Measurements from ENCODE around the gene MSMB.

Gene MSMB

DNA sequence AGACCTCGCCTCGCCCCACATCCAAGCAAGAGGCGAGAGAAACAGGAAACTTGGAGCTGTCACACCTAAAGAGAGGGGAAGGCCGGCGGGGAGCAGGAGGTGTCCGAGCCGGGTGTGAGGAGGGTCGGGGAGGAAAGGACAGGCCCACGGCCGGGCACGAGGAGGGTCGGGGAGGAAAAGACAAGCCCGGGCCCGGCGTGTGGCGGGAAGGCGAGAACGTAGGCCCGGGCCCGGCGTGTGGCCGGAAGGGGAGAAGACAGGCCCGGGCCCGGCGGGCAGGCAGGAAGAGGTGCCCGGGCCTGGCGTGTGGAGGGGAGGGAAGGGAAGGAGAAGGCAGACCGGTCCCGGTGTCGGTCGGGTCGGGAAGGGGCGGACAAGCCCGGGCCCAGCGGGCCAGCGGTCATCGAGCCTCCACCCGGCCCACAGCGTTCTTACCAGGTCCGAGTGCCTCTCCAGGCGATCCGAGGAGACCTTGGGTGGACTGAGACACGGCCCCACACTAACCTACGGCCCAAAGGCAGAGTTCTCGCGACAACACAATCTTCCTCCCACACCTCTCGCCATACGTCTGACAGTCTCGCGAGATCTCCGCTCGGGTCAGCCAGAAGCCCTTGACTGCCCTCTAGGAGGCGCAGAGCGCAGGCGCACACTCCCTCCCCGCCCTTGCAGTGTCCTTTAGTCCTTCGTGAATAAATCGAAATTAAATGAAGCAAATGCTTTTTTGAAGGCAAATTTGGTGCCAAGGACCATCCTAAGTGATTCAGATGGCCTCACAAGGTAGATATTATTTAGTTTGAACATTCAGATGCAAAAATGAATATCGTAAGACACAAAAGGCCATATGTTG lies 15.8 kb downstream of the MSMB start, which contains the start of gene NCOA4 (continued):
- TF ChIP-seq SP2 (tag by site-specific recombination; IDR thresholded peaks at IDR 0.05) (peak; percentile 69), SCRT2 (tag by site-specific recombination; IDR thresholded peaks at IDR 0.05) (no peak), ZNF600 (tag by site-specific recombination; IDR thresholded peaks at IDR 0.05) (peak; percentile 91), ZEB2 (tag by site-specific recombination; IDR thresholded peaks at IDR 0.05) (no peak; the same call in 1 of the 2 replicates), PRDM1 (tag by site-specific recombination; IDR thresholded peaks at IDR 0.05) (no peak), ZNF311 (tag by site-specific recombination; IDR thresholded peaks at IDR 0.05; ENCODE audit: borderline replicate concordance) (no peak), ZFHX2 (tag by site-specific recombination; conservative IDR thresholded peaks at IDR 0.05) (peak; percentile 80), ZNF391 (tag by site-specific recombination; IDR thresholded peaks at IDR 0.05; ENCODE audit: borderline replicate concordance, low read depth) (peak; percentile 56; the same call in 1 of the 2 replicates), HOXA7 (CRISPR knock-in tag; IDR thresholded peaks at IDR 0.05; ENCODE audit: borderline replicate concordance) (no peak), ZNF776 (tag by site-specific recombination; IDR thresholded peaks at IDR 0.05; ENCODE audit: borderline replicate concordance) (no peak), ZNF335 (tag by site-specific recombination; conservative IDR thresholded peaks at IDR 0.05) (peak; percentile 99), WT1 (tag by site-specific recombination; IDR thresholded peaks at IDR 0.05) (0 out of 2 replicates have a peak, but pooled peaks have one; percentile 18), BCL11B (tag by site-specific recombination; IDR thresholded peaks at IDR 0.05; ENCODE audit: low read depth) (0 out of 2 replicates have a peak, but pooled peaks have one; percentile 75), ZNF549 (tag by site-specific recombination; IDR thresholded peaks at IDR 0.05) (no peak), SP3 (tag by site-specific recombination; IDR thresholded peaks at IDR 0.05) (peak; percentile 54), KLF9 (tag by site-specific recombination; IDR thresholded peaks at IDR 0.05; ENCODE audit: low read depth) (peak; percentile 45; the same call in 1 of the 2 replicates), ZNF48 (tag by site-specific recombination; IDR thresholded peaks at IDR 0.05) (no peak), ZNF169 (tag by site-specific recombination; IDR thresholded peaks at IDR 0.05) (no peak), ZNF548 (tag by site-specific recombination; IDR thresholded peaks at IDR 0.05) (no peak), ZNF146 (tag by site-specific recombination; IDR thresholded peaks at IDR 0.05) (peak; percentile 71), ZNF138 (tag by site-specific recombination; IDR thresholded peaks at IDR 0.05; ENCODE audit: borderline replicate concordance) (no peak), KLF1 (tag by site-specific recombination; IDR thresholded peaks at IDR 0.05) (peak; percentile 18), GLI2 (tag by site-specific recombination; IDR thresholded peaks at IDR 0.05; ENCODE audit: borderline replicate concordance, low read depth) (no peak), KLF10 (tag by site-specific recombination; IDR thresholded peaks at IDR 0.05) (no peak), ZNF404 (tag by site-specific recombination; IDR thresholded peaks at IDR 0.05) (no peak), ZNF23 (tag by site-specific recombination; IDR thresholded peaks at IDR 0.05; ENCODE audit: borderline replicate concordance) (no peak)
- TF ChIP-seq, protein P1, sequence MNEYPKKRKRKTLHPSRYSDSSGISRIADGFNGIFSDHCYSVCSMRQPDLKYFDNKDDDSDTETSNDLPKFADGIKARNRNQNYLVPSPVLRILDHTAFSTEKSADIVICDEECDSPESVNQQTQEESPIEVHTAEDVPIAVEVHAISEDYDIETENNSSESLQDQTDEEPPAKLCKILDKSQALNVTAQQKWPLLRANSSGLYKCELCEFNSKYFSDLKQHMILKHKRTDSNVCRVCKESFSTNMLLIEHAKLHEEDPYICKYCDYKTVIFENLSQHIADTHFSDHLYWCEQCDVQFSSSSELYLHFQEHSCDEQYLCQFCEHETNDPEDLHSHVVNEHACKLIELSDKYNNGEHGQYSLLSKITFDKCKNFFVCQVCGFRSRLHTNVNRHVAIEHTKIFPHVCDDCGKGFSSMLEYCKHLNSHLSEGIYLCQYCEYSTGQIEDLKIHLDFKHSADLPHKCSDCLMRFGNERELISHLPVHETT (tag by site-specific recombination; IDR thresholded peaks at IDR 0.05): peak; percentile 78
- TF ChIP-seq, protein P2, sequence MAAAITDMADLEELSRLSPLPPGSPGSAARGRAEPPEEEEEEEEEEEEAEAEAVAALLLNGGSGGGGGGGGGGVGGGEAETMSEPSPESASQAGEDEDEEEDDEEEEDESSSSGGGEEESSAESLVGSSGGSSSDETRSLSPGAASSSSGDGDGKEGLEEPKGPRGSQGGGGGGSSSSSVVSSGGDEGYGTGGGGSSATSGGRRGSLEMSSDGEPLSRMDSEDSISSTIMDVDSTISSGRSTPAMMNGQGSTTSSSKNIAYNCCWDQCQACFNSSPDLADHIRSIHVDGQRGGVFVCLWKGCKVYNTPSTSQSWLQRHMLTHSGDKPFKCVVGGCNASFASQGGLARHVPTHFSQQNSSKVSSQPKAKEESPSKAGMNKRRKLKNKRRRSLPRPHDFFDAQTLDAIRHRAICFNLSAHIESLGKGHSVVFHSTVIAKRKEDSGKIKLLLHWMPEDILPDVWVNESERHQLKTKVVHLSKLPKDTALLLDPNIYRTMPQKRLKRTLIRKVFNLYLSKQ (tag by site-specific recombination; IDR thresholded peaks at IDR 0.05; ENCODE audit: borderline replicate concordance): no peak
- TF ChIP-seq, protein P3, sequence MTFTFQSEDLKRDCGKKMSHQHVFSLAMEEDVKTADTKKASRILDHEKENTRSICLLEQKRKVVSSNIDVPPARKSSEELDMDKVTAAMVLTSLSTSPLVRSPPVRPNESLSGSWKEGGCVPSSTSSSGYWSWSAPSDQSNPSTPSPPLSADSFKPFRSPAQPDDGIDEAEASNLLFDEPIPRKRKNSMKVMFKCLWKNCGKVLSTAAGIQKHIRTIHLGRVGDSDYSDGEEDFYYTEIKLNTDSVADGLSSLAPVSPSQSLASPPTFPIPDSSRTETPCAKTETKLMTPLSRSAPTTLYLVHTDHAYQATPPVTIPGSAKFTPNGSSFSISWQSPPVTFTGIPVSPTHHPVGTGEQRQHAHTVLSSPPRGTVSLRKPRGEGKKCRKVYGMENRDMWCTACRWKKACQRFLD (tag by site-specific recombination; IDR thresholded peaks at IDR 0.05): no peak
- TF ChIP-seq, protein P4, sequence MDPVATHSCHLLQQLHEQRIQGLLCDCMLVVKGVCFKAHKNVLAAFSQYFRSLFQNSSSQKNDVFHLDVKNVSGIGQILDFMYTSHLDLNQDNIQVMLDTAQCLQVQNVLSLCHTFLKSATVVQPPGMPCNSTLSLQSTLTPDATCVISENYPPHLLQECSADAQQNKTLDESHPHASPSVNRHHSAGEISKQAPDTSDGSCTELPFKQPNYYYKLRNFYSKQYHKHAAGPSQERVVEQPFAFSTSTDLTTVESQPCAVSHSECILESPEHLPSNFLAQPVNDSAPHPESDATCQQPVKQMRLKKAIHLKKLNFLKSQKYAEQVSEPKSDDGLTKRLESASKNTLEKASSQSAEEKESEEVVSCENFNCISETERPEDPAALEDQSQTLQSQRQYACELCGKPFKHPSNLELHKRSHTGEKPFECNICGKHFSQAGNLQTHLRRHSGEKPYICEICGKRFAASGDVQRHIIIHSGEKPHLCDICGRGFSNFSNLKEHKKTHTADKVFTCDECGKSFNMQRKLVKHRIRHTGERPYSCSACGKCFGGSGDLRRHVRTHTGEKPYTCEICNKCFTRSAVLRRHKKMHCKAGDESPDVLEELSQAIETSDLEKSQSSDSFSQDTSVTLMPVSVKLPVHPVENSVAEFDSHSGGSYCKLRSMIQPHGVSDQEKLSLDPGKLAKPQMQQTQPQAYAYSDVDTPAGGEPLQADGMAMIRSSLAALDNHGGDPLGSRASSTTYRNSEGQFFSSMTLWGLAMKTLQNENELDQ (tag by site-specific recombination; IDR thresholded peaks at IDR 0.05; ENCODE audit: low read depth): no peak
